ENCODE results near the gene AR.

Gene AR

DNA sequence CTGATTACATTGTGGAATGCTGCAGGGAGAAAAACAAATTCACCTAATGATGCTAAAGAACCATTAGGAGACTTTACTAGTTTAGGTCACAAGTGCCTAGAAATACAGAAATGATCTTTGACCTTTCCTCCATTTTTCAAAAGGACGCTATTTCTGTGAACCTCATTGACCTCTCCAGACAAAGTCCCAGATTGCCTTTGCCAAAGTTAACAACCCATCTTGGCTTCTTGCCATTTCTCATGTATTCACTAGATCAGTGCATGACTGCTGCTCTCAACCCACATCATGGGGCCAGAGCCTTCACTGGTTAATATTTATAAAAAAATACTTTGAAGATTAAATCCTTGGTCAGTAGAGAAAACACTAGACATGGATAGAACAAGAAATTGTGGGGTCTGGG is 19.9 kb upstream of the AR start:
- no peak for TF ChIP-seq CTCF (IDR thresholded peaks at IDR 0.05; ENCODE audit: low read depth, low read length)
- DNase-seq (ENCODE audit: low read depth in 2 of 2) = peak in 1 of 2 donors; percentile 1
- no peak overlapping the region for H3K4me3 ChIP-seq (replicated peaks in 1 of 2; ENCODE audit: low read depth in 2 of 2, low read length in 2 of 2)

- TF ChIP-seq CTCF (IDR thresholded peaks at IDR 0.05; ENCODE audit: low read depth, low read length) = no peak
- no peak for DNase-seq (ENCODE audit: low read depth in 2 of 2)
- no peak overlapping the region for H3K4me3 ChIP-seq (replicated peaks in 1 of 2; ENCODE audit: low read depth in 2 of 2, low read length in 2 of 2)
Measured at GRCh38 chrX:67524428-67524827, 19.4 kb upstream of the AR start.

- TF ChIP-seq CTCF (IDR thresholded peaks at IDR 0.05; ENCODE audit: low read depth, low read length) = no peak
- H3K4me3 ChIP-seq (replicated peaks in 1 of 2; ENCODE audit: low read depth in 2 of 2, low read length in 2 of 2) = no peak overlapping the region
- no peak for DNase-seq (ENCODE audit: low read depth in 2 of 2)
Measured at GRCh38 chrX:67524950-67525691, 18.7 kb upstream of the AR start.

DNA sequence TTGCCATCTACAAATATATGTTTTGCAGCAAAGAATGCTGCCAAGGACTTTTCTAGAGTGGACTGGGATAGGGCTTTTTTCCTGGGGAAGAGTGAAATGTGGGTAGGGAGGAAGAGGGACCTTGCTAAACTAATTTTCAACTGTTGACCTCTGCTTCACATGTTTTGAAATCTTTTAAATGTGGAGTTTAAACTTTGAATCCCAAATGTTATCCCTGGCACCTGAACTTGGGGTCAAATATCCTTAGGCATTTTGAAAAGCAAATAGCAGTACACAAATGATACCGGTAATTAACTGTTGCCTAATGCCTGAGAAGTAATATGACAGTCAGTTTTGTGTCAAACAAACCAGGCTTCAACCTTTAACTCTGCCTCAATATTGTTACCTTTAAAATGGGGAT is 7.3 kb upstream of the AR start:
- no peak for DNase-seq (ENCODE audit: low read depth in 2 of 2)
- H3K4me3 ChIP-seq (replicated peaks in 1 of 2; ENCODE audit: low read depth in 2 of 2, low read length in 2 of 2) = no peak overlapping the region
- no peak for TF ChIP-seq CTCF (IDR thresholded peaks at IDR 0.05; ENCODE audit: low read depth, low read length)

GRCh38 chrX:67538383-67538782 is 5.4 kb upstream of the AR start:
- H3K4me3 ChIP-seq (replicated peaks in 1 of 2; ENCODE audit: low read depth in 2 of 2, low read length in 2 of 2) = no peak overlapping the region

DNA sequence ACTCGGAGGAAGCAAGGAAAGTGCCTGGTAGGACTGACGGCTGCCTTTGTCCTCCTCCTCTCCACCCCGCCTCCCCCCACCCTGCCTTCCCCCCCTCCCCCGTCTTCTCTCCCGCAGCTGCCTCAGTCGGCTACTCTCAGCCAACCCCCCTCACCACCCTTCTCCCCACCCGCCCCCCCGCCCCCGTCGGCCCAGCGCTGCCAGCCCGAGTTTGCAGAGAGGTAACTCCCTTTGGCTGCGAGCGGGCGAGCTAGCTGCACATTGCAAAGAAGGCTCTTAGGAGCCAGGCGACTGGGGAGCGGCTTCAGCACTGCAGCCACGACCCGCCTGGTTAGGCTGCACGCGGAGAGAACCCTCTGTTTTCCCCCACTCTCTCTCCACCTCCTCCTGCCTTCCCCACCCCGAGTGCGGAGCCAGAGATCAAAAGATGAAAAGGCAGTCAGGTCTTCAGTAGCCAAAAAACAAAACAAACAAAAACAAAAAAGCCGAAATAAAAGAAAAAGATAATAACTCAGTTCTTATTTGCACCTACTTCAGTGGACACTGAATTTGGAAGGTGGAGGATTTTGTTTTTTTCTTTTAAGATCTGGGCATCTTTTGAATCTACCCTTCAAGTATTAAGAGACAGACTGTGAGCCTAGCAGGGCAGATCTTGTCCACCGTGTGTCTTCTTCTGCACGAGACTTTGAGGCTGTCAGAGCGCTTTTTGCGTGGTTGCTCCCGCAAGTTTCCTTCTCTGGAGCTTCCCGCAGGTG is 637 bp downstream of the AR start:
- DNase-seq (ENCODE audit: low read depth in 2 of 2) = peak in 1 of 2 donors; percentile 6
- TF ChIP-seq CTCF (IDR thresholded peaks at IDR 0.05; ENCODE audit: low read depth, low read length) = no peak
- H3K4me3 ChIP-seq (replicated peaks in 1 of 2; ENCODE audit: low read depth in 2 of 2, low read length in 2 of 2) = peak overlapping the region; percentile 39 to 59

More at GRCh38 chrX:67538383-67538782, 5.4 kb upstream of the AR start:
- DNase-seq (ENCODE audit: low read depth in 2 of 2) = no peak
- TF ChIP-seq CTCF (IDR thresholded peaks at IDR 0.05; ENCODE audit: low read depth, low read length) = no peak
